Smooth muscle cell (in vitro differentiated cells): ENCODE data around the gene DRICH1. TPM values are rescaled to one million over a fixed set of nuclear protein-coding genes. Genes with fewer than 3 reads are reported as not detected.
"Not testable (repeated sequence)": the region's sequence is repeated elsewhere in the genome, so short reads cannot be mapped to it uniquely, and the experiment has no call there.

Experiments used
- DNase-seq: peaks from one replicate; lab custom pipeline; 2025; ENCODE audit not compliant: unreplicated experiment; lab: John Stamatoyannopoulos, UW
- H2AFZ ChIP-seq: fragments of 200-600 bp; sonication (generic); 2 replicates; pipeline ENCODE4 v1.6.0; 2016; ENCODE audit warnings: antibody characterized with exemption, low read depth, mild to moderate bottlenecking
- H3F3A ChIP-seq: fragments of 200-600 bp; sonication (generic); 2 replicates; pipeline ENCODE4 v1.6.0; 2017; ENCODE audit warnings: antibody characterized with exemption, low read depth
- H3K27ac ChIP-seq: fragments of 200-600 bp; sonication (generic); 2 replicates; pipeline ENCODE4 v1.5.1; 2016; ENCODE audit warnings: low read depth, mild to moderate bottlenecking
- H3K27me3 ChIP-seq: fragments of 200-600 bp; sonication (generic); 2 replicates; pipeline ENCODE4 v1.6.1; 2016; ENCODE audit warnings: low read depth, mild to moderate bottlenecking
- H3K36me3 ChIP-seq: fragments of 200-600 bp; sonication (generic); 2 replicates; pipeline ENCODE4 v1.5.1; 2016; ENCODE audit warnings: low read depth
- H3K4me1 ChIP-seq: fragments of 200-600 bp; sonication (generic); 2 replicates; pipeline ENCODE4 v1.5.1; 2016; ENCODE audit warnings: low read depth
- H3K4me2 ChIP-seq: fragments of 200-600 bp; sonication (generic); 2 replicates; pipeline ENCODE4 v1.6.0; 2016; ENCODE audit warnings: mild to moderate bottlenecking
- H3K4me3 ChIP-seq: fragments of 200-600 bp; sonication (generic); 2 replicates; pipeline ENCODE4 v1.5.1; 2016; ENCODE audit warnings: mild to moderate bottlenecking
- H3K79me2 ChIP-seq: fragments of 200-600 bp; sonication (generic); 2 replicates; pipeline ENCODE4 v1.6.0; 2016; ENCODE audit warnings: low read depth, mild to moderate bottlenecking
- H3K9ac ChIP-seq: fragments of 200-600 bp; sonication (generic); 2 replicates; pipeline ENCODE4 v1.6.0; 2016; ENCODE audit warnings: low read depth
- H3K9me3 ChIP-seq: fragments of 200-600 bp; sonication (generic); replicated peaks from 2 replicates; pipeline ENCODE4 v1.5.1; 2016; ENCODE audit warnings: low read depth
- H4K20me1 ChIP-seq: fragments of 200-600 bp; sonication (generic); 2 replicates; pipeline ENCODE4 v1.6.0; 2016; ENCODE audit warnings: low read depth
- CTCF ChIP-seq: fragments of 200-600 bp; sonication (generic); IDR thresholded peaks from 2 replicates; pipeline ENCODE4 v1.5.1; 2017; ENCODE audit warnings: borderline replicate concordance, mild to moderate bottlenecking, antibody characterized with exemption; ENCODE audit not compliant: insufficient read depth, poor library complexity, severe bottlenecking
- WGBS: methylation state at CpG from one replicate; pipeline ENCODE4 v1.1.7; 2016; ENCODE audit warnings: low lambda C conversion rate; 5-methylcytosine and 5-hydroxymethylcytosine counted together
- polyA plus RNA-seq: library from polyadenylated mRNA; unstranded; fragments of >200 nt; fragmentation: Nextera tagmentation; extraction: Ambion mirVana; gene quantifications from 2 replicates; pipeline ENCODE4 v1.2.1, GENCODE V29; 2016
- total RNA-seq: library from RNA; depleted of rRNA; stranded (reverse); fragments of >200 nt; gene quantifications from 2 replicates; pipeline ENCODE4 v1.2.3, GENCODE V29; 2014

Gene DRICH1
- total and polyA plus RNA-seq, 2 experiments from 2014 or later, result not detected

- no peaks in the 10 kb centered on the region for H3K4me1 ChIP-seq
- H3F3A ChIP-seq, result no peaks in the 10 kb centered on the region
- no peaks in the 10 kb centered on the region for H3K27me3 ChIP-seq
- no peaks in the 10 kb centered on the region for H3K79me2 ChIP-seq
- no peaks in the 10 kb centered on the region for H4K20me1 ChIP-seq
- no peaks in the 10 kb centered on the region for H3K36me3 ChIP-seq
- H3K9me3 ChIP-seq, result no peaks in the 10 kb centered on the region
- H3K27ac ChIP-seq, result no peak overlapping the region
- no peak overlapping the region for H3K4me3 ChIP-seq
- H3K9ac ChIP-seq, result no peak overlapping the region
- 88% methylated on average over 7 of the region's 7 CpGs for WGBS
- no peak for DNase-seq
- no peak for TF ChIP-seq CTCF
- H3K4me2 ChIP-seq, result no peak overlapping the region
- H2AFZ ChIP-seq, result no peak overlapping the region
Observed at GRCh38 chr22:23639661-23640060, 7.5 kb upstream of the DRICH1 start.

- DNase-seq, result no peak
- Histone ChIP-seq H3K9ac (no peak overlapping the region), H3F3A (no peaks in the 10 kb centered on the region), H3K9me3 (no peaks in the 10 kb centered on the region), H4K20me1 (no peaks in the 10 kb centered on the region), H3K4me2 (no peak overlapping the region), H3K27ac (no peak overlapping the region), H2AFZ (no peak overlapping the region), H3K4me3 (no peak overlapping the region), H3K36me3 (no peaks in the 10 kb centered on the region), H3K4me1 (no peaks in the 10 kb centered on the region), H3K27me3 (no peaks in the 10 kb centered on the region), H3K79me2 (no peaks in the 10 kb centered on the region)
- WGBS, result 93% methylated on average over 12 of the region's 12 CpGs
- no peak for TF ChIP-seq CTCF
Observed at GRCh38 chr22:23638611-23639010, 6.5 kb upstream of the DRICH1 start.

- H3K4me3 ChIP-seq, DNase-seq, H3K27me3 ChIP-seq, H3F3A ChIP-seq, H3K9ac ChIP-seq, H3K4me1 ChIP-seq, H3K9me3 ChIP-seq, H3K4me2 ChIP-seq, H2AFZ ChIP-seq, H3K36me3 ChIP-seq, H4K20me1 ChIP-seq, H3K79me2 ChIP-seq, H3K27ac ChIP-seq: not testable (repeated sequence)
- WGBS, result 93% methylated on average over 8 of the region's 8 CpGs
Observed at GRCh38 chr22:23635291-23635690, 3.2 kb upstream of the DRICH1 start.

GRCh38 chr22:23628056-23628743 lies 3.9 kb downstream of the DRICH1 start:
- not testable (repeated sequence) for H3F3A ChIP-seq, H3K4me3 ChIP-seq, H3K9ac ChIP-seq, H3K27me3 ChIP-seq, H2AFZ ChIP-seq, H3K79me2 ChIP-seq, H3K27ac ChIP-seq, H4K20me1 ChIP-seq, DNase-seq, H3K9me3 ChIP-seq, H3K4me2 ChIP-seq, H3K36me3 ChIP-seq, H3K4me1 ChIP-seq
- WGBS, result 81% methylated on average over 6 of the region's 6 CpGs

GRCh38 chr22:23627401-23628055 lies 4.6 kb downstream of the DRICH1 start:
- WGBS, result 78% methylated on average over 3 of the region's 3 CpGs
- H3K27me3 ChIP-seq, H3K9ac ChIP-seq, DNase-seq, H4K20me1 ChIP-seq, H3K4me1 ChIP-seq, H3K9me3 ChIP-seq, H2AFZ ChIP-seq, H3K36me3 ChIP-seq, H3K27ac ChIP-seq, H3K4me3 ChIP-seq, H3K79me2 ChIP-seq, H3F3A ChIP-seq, H3K4me2 ChIP-seq: not testable (repeated sequence)
